Liver (tissue), 9 donors: ENCODE data around the gene ZFP64. TPM values are rescaled to one million over a fixed set of nuclear protein-coding genes. Genes with fewer than 3 reads are reported as not detected.

Experiments used
- DNase-seq: peaks from one replicate; pipeline ENCODE4 v3.0.0-alpha.2; 2017; ENCODE audit warnings: low spot score
- H3K27ac ChIP-seq, 2 donors: one replicate each; pipeline ENCODE4 v1.7.0; 2013; ENCODE audit warnings: inconsistent platforms in 2 of 2, low read length in 2 of 2, control low read depth in 1 of 2, low read depth in 1 of 2, mild to moderate bottlenecking in 1 of 2
- H3K27me3 ChIP-seq, 4 donors: one replicate each; pipeline versions ENCODE4 v1.6.1 to v1.7.0; 2013; ENCODE audit warnings: low read length in 3 of 4, inconsistent platforms in 1 of 4, mild to moderate bottlenecking in 1 of 4, moderate library complexity in 1 of 4; ENCODE audit not compliant: control insufficient read depth in 4 of 4, insufficient read depth in 4 of 4
- H3K36me3 ChIP-seq, 4 donors: one replicate each; pipeline versions ENCODE4 v1.6.1 to v1.7.0; 2013; ENCODE audit warnings: low read length in 3 of 4, mild to moderate bottlenecking in 3 of 4, low read depth in 1 of 4, moderate library complexity in 1 of 4; ENCODE audit not compliant: control insufficient read depth in 4 of 4, insufficient read depth in 3 of 4
- H3K4me1 ChIP-seq, 4 donors: one replicate each; pipeline versions ENCODE4 v1.6.1 to v1.7.0; 2013; ENCODE audit warnings: low read length in 3 of 4, mild to moderate bottlenecking in 3 of 4, moderate library complexity in 1 of 4; ENCODE audit not compliant: control insufficient read depth in 4 of 4, insufficient read depth in 4 of 4
- H3K4me3 ChIP-seq, 3 donors: one replicate each; pipeline versions ENCODE4 v1.6.1 to v1.7.0; 2013; ENCODE audit warnings: low read length in 3 of 3, control low read depth in 1 of 3, low read depth in 1 of 3, mild to moderate bottlenecking in 1 of 3
- H3K9ac ChIP-seq, 2 donors: one replicate each; pipeline ENCODE4 v1.7.0; 2013; ENCODE audit warnings: low read length in 2 of 2, mild to moderate bottlenecking in 2 of 2, moderate library complexity in 2 of 2, control low read depth in 1 of 2, low read depth in 1 of 2
- H3K9me3 ChIP-seq, 4 donors: one replicate each; pipeline versions ENCODE4 v1.6.1 to v1.7.0; 2013; ENCODE audit warnings: low read length in 3 of 4; ENCODE audit not compliant: control insufficient read depth in 4 of 4
- EGR1 ChIP-seq, 2 donors: IDR thresholded peaks; 2 replicates each; pipeline ENCODE4 v1.6.1; 2016 to 2018; ENCODE audit warnings: antibody characterized with exemption in 2 of 2, low read depth in 2 of 2
- FOXA1 ChIP-seq: IDR thresholded peaks from 2 replicates; pipeline ENCODE4 v1.6.1; 2016; ENCODE audit warnings: antibody characterized with exemption
- FOXA2 ChIP-seq: IDR thresholded peaks from 2 replicates; pipeline ENCODE4 v1.6.1; 2016; ENCODE audit warnings: antibody characterized with exemption
- GABPA ChIP-seq, 2 donors: IDR thresholded peaks in 1 of 2; conservative IDR thresholded peaks in 1 of 2; 2 replicates each; pipeline ENCODE4 v1.6.1; 2016; ENCODE audit warnings: antibody characterized with exemption in 2 of 2, mild to moderate bottlenecking in 1 of 2, moderate library complexity in 1 of 2
- HNF4A ChIP-seq, 2 donors: conservative IDR thresholded peaks; 2 replicates each; pipeline ENCODE4 v1.6.1; 2016; ENCODE audit warnings: antibody characterized with exemption in 2 of 2, mild to moderate bottlenecking in 2 of 2
- HNF4G ChIP-seq: IDR thresholded peaks from 2 replicates; pipeline ENCODE4 v1.6.1; 2016; ENCODE audit warnings: antibody characterized with exemption
- MAX ChIP-seq: IDR thresholded peaks from 2 replicates; pipeline ENCODE4 v1.6.1; 2016; ENCODE audit warnings: antibody characterized with exemption
- NR2F2 ChIP-seq: IDR thresholded peaks from 2 replicates; pipeline ENCODE4 v1.6.1; 2016; ENCODE audit warnings: antibody characterized with exemption
- RXRA ChIP-seq, 2 donors: IDR thresholded peaks; 2 replicates each; pipeline ENCODE4 v1.6.1; 2017 to 2018; ENCODE audit warnings: antibody characterized with exemption in 2 of 2, mild to moderate bottlenecking in 1 of 2
- SP1 ChIP-seq: IDR thresholded peaks from 2 replicates; pipeline ENCODE4 v1.6.1; 2018; ENCODE audit warnings: antibody characterized with exemption, mild to moderate bottlenecking
- TAF1 ChIP-seq: conservative IDR thresholded peaks from 2 replicates; pipeline ENCODE4 v1.6.1; 2016; ENCODE audit warnings: antibody characterized with exemption, mild to moderate bottlenecking
- YY1 ChIP-seq: IDR thresholded peaks from 2 replicates; pipeline ENCODE4 v1.6.1; 2016; ENCODE audit warnings: antibody characterized with exemption, mild to moderate bottlenecking
- ZBTB33 ChIP-seq: IDR thresholded peaks from 2 replicates; pipeline ENCODE4 v1.6.1; 2016; ENCODE audit warnings: antibody characterized with exemption
- WGBS: extraction: QIAGEN DNeasy Blood & Tissue Kit; methylation state at CpG from one replicate; pipeline ENCODE4 v1.1.7; 2013; 5-methylcytosine and 5-hydroxymethylcytosine counted together
- polyA plus RNA-seq, 2 donors: library from polyadenylated mRNA; stranded (reverse) in 1 of 2; unstranded in 1 of 2; fragments of 200-250 nt in 1 of 2; fragments of >200 nt in 1 of 2; fragmentation: Nextera tagmentation in 1 of 2; extraction: Ambion mirVana in 1 of 2; gene quantifications; one replicate each; pipeline versions ENCODE4 v1.2.1 to v1.2.3, GENCODE V29; 2013 to 2015
- total RNA-seq, 2 donors: library from RNA; depleted of rRNA; stranded (reverse); fragments of >200 nt; gene quantifications; one replicate each; pipeline ENCODE4 v1.2.3, GENCODE V29; 2014
- TF ChIP-seq, protein P1 (sequence below): IDR thresholded peaks from 2 replicates; pipeline ENCODE4 v1.6.1; 2016; ENCODE audit warnings: antibody characterized with exemption
- TF ChIP-seq, protein P2 (sequence below): IDR thresholded peaks from 2 replicates; pipeline ENCODE4 v1.6.1; 2016; ENCODE audit warnings: antibody characterized with exemption, mild to moderate bottlenecking
- donor health status: healthy.
- donor health status: healthy.
- donor health status: healthy.
- donor health status: healthy.
- donor health status: healthy.

The ZFP64 gene
- total and polyA plus RNA-seq, 4 donors, result 3.2 to 6.3 (median 4.9) TPM

GRCh38 chr20:52132337-52132736, 59.2 kb downstream of the ZFP64 start:
- no peaks in the 10 kb centered on the region for H3K27me3 ChIP-seq
- H3K4me1 ChIP-seq, result no peaks in the 10 kb centered on the region
- no peak overlapping the region for H3K27ac ChIP-seq
- no peak overlapping the region for H3K4me3 ChIP-seq
- no peaks in the 10 kb centered on the region for H3K36me3 ChIP-seq
- TF ChIP-seq HNF4A (conservative IDR thresholded peaks at IDR 0.05) (no peak), SP1 (no peak), ZBTB33 (no peak), MAX (no peak), FOXA1 (no peak), EGR1 (IDR thresholded peaks at IDR 0.05; ENCODE audit: low read depth in 2 of 2) (no peak), NR2F2 (no peak)
- TF ChIP-seq, protein P1, sequence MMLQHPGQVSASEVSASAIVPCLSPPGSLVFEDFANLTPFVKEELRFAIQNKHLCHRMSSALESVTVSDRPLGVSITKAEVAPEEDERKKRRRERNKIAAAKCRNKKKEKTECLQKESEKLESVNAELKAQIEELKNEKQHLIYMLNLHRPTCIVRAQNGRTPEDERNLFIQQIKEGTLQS, result no peak
- H3K9ac ChIP-seq, result no peak overlapping the region
- DNase-seq, result no peak
- no peaks in the 10 kb centered on the region for H3K9me3 ChIP-seq
- 78% methylated on average over 3 of the region's 3 CpGs for WGBS

- H3K9ac ChIP-seq, result no peak overlapping the region
- H3K4me1 ChIP-seq, result no peaks in the 10 kb centered on the region
- no peak for TF ChIP-seq NR2F2
- no peak for TF ChIP-seq FOXA1
- TF ChIP-seq HNF4A (conservative IDR thresholded peaks at IDR 0.05), result no peak
- no peak for TF ChIP-seq HNF4G
- TF ChIP-seq FOXA2, result no peak
- TF ChIP-seq GABPA (IDR thresholded peaks at IDR 0.05 in 1 of 2, conservative IDR thresholded peaks at IDR 0.05 in 1 of 2), result no peak
- TF ChIP-seq YY1, result no peak
- no peak for TF ChIP-seq RXRA (IDR thresholded peaks at IDR 0.05)
- TF ChIP-seq TAF1, result no peak
- TF ChIP-seq, protein P2, sequence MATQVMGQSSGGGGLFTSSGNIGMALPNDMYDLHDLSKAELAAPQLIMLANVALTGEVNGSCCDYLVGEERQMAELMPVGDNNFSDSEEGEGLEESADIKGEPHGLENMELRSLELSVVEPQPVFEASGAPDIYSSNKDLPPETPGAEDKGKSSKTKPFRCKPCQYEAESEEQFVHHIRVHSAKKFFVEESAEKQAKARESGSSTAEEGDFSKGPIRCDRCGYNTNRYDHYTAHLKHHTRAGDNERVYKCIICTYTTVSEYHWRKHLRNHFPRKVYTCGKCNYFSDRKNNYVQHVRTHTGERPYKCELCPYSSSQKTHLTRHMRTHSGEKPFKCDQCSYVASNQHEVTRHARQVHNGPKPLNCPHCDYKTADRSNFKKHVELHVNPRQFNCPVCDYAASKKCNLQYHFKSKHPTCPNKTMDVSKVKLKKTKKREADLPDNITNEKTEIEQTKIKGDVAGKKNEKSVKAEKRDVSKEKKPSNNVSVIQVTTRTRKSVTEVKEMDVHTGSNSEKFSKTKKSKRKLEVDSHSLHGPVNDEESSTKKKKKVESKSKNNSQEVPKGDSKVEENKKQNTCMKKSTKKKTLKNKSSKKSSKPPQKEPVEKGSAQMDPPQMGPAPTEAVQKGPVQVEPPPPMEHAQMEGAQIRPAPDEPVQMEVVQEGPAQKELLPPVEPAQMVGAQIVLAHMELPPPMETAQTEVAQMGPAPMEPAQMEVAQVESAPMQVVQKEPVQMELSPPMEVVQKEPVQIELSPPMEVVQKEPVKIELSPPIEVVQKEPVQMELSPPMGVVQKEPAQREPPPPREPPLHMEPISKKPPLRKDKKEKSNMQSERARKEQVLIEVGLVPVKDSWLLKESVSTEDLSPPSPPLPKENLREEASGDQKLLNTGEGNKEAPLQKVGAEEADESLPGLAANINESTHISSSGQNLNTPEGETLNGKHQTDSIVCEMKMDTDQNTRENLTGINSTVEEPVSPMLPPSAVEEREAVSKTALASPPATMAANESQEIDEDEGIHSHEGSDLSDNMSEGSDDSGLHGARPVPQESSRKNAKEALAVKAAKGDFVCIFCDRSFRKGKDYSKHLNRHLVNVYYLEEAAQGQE, result no peak
- H3K9me3 ChIP-seq, result no peaks in the 10 kb centered on the region
- 90% methylated on average over 1 of the region's 1 CpG for WGBS
- no peak overlapping the region for H3K27ac ChIP-seq
- H3K36me3 ChIP-seq, result no peaks in the 10 kb centered on the region
- no peaks in the 10 kb centered on the region for H3K27me3 ChIP-seq
- H3K4me3 ChIP-seq, result no peak overlapping the region
- no peak for DNase-seq
These were observed 60.4 kb downstream of the ZFP64 start for GRCh38 chr20:52131048-52131643.
